ENCODE data around the gene ABHD16A. TPM values are rescaled to one million over a fixed set of nuclear protein-coding genes. Genes with fewer than 3 reads are reported as not detected.
A peak's percentile ranks its signal among the peaks of the same experiment; 100 is the strongest.

The ABHD16A gene
- total RNA-seq, 2 experiments from 2014 or later = 33.3 to 35.8 TPM

DNA sequence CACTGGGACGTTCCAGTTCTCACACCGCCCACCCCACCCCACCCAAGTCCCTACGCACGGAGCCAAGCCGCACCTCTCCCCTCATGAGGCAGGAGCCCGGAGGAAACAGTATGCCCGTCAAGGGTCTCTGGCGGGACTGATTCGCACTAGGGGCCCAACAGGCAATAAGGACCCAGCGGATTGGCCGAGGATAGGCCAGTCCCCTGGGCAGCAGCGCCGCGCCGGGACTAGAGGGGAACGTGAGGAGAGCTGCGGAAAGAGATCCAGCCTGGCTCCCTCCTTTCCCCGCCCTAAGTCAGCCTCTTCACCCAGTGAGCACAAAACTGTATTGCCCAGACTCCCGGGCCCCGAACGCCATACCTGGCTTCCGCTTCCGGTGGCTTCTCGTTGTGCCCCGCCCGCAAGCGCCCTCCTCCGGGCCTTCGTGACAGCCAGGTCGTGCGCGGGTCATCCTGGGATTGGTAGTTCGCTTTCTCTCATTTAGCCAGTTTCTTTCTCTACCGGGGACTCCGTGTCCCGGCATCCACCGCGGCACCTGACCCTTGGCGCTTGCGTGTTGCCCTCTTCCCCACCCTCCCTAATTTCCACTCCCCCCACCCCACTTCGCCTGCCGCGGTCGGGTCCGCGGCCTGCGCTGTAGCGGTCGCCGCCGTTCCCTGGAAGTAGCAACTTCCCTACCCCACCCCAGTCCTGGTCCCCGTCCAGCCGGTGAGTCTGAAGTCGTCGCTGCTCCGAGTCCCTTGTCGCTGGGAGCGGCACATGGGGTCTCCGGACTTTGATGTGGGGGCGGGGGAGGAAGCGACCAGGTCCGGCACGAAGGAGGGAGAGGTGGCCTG lies 37.4 kb downstream of the ABHD16A start, which contains the start of gene CSNK2B:
TSS of gene CSNK2B (plus strand) at position 580 of the 836 bp plus-strand sequence. CDS start 752 bp downstream, outside the sequence.
- H3K4me1 Mint-ChIP-seq = peaks cover 48% of the 10 kb centered on the region
- H3K36me3 Mint-ChIP-seq = peaks cover 70% of the 10 kb centered on the region
- no peaks in the 10 kb centered on the region for H3K9me3 Mint-ChIP-seq
- DNase-seq = peak; percentile 98
- H3K4me3 Mint-ChIP-seq = peak within 1 kb of the TSS; percentile 96
- peak within 1 kb of the TSS; percentile 97 for H3K27ac Mint-ChIP-seq
- H3K27me3 Mint-ChIP-seq = no peaks in the 10 kb centered on the region

GRCh38 chr6:31664790-31665500 lies 38.2 kb downstream of the ABHD16A start, which contains the start of gene GPANK1:
GPANK1 (minus strand) TSS chr6:31664997; CDS start chr6:31664478, 519 bp downstream.
- peak; percentile 86 for DNase-seq
- Mint-ChIP-seq H3K36me3 (peaks cover 69% of the 10 kb centered on the region), H3K9me3 (no peaks in the 10 kb centered on the region), H3K4me1 (peaks cover 51% of the 10 kb centered on the region), H3K27me3 (no peaks in the 10 kb centered on the region), H3K4me3 (peak within 1 kb of the TSS; percentile 96), H3K27ac (peak within 1 kb of the TSS; percentile 97)

DNA sequence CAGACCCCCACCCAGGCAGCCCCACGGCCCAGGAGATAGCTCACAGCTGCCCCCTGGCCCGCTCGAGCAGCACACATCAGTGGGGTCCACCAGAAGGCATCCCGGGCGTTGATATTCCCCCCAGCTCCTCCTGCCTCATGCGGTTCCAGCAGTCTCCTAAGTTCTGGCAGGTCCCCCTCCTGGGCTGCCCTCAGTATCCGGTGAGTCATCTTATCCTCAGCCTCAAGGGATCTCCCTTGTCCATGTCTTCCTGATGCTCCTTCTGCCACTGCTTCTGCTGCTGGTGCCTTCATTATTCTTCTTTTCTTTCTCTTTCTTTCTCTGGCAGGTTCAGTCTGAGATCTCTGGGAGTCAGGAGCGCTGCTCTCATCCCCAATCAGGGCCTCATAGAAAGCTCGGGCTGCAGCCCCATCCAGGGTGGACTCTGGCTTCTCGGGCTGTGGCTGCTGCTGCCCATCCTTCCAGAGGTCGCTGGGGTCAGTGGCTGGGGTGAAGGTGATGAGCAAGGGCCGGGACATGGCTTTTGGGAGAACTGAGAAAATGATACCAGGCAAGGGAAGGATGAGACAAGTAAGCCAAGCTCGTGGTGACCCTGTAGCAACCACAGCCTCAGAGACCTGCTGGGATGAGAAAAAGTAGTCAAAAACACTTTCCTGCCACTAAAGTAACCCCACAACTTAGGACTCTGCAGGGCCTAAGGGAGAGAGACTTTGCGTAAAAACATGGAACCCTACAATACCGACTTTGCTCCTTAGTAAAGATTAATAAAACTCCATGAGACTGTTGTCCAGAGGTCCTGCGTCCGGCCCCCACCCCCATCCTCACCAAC lies 38.9 kb downstream of the ABHD16A start:
- H3K4me3 Mint-ChIP-seq = peak overlapping the region; percentile 96
- H3K36me3 Mint-ChIP-seq = peaks cover 76% of the 10 kb centered on the region
- H3K4me1 Mint-ChIP-seq = peaks cover 59% of the 10 kb centered on the region
- no peaks in the 10 kb centered on the region for H3K27me3 Mint-ChIP-seq
- no peak for DNase-seq
- no peaks in the 10 kb centered on the region for H3K9me3 Mint-ChIP-seq
- H3K27ac Mint-ChIP-seq = peak overlapping the region; percentile 97

- Mint-ChIP-seq H3K27me3 (no peaks in the 10 kb centered on the region), H3K9me3 (no peaks in the 10 kb centered on the region), H3K27ac (peak overlapping the region; percentile 97), H3K4me1 (peaks cover 66% of the 10 kb centered on the region), H3K4me3 (peak overlapping the region; percentile 96), H3K36me3 (peaks cover 72% of the 10 kb centered on the region)
- DNase-seq = no peak
These were observed 39.8 kb downstream of the ABHD16A start for GRCh38 chr6:31663126-31663960.

- no peaks in the 10 kb centered on the region for H3K9me3 Mint-ChIP-seq
- no peak for DNase-seq
- H3K27me3 Mint-ChIP-seq = no peaks in the 10 kb centered on the region
- H3K4me1 Mint-ChIP-seq = peaks cover 66% of the 10 kb centered on the region
- peak overlapping the region; percentile 79 for H3K27ac Mint-ChIP-seq
- H3K36me3 Mint-ChIP-seq = peaks cover 69% of the 10 kb centered on the region
- peak overlapping the region; percentile 11 for H3K4me3 Mint-ChIP-seq
These were observed 40.9 kb downstream of the ABHD16A start for GRCh38 chr6:31662124-31662723.

GRCh38 chr6:31661262-31662123 lies 41.6 kb downstream of the ABHD16A start:
- H3K4me1 Mint-ChIP-seq = peaks cover 62% of the 10 kb centered on the region
- no peak for DNase-seq
- H3K27ac Mint-ChIP-seq = peak overlapping the region; percentile 79
- H3K27me3 Mint-ChIP-seq = no peaks in the 10 kb centered on the region
- H3K4me3 Mint-ChIP-seq = peak overlapping the region; percentile 97
- H3K36me3 Mint-ChIP-seq = peaks cover 66% of the 10 kb centered on the region
- no peaks in the 10 kb centered on the region for H3K9me3 Mint-ChIP-seq

GRCh38 chr6:31660381-31661261 lies 42.5 kb downstream of the ABHD16A start, which contains the start of gene C6orf47:
C6orf47 (minus strand) TSS chr6:31660778; CDS start chr6:31659947, 831 bp downstream.
- peaks cover 64% of the 10 kb centered on the region for H3K4me1 Mint-ChIP-seq
- H3K9me3 Mint-ChIP-seq = no peaks in the 10 kb centered on the region
- peak within 1 kb of the TSS; percentile 91 for H3K27ac Mint-ChIP-seq
- H3K27me3 Mint-ChIP-seq = no peaks in the 10 kb centered on the region
- peak; percentile 86 for DNase-seq
- H3K4me3 Mint-ChIP-seq = peak within 1 kb of the TSS; percentile 97
- H3K36me3 Mint-ChIP-seq = peaks cover 68% of the 10 kb centered on the region

- Mint-ChIP-seq H3K4me3 (peak overlapping the region; percentile 97), H3K4me1 (peaks cover 68% of the 10 kb centered on the region), H3K27me3 (no peaks in the 10 kb centered on the region), H3K27ac (peak overlapping the region; percentile 91), H3K9me3 (no peaks in the 10 kb centered on the region), H3K36me3 (peaks cover 70% of the 10 kb centered on the region)
- peak; percentile 43 for DNase-seq
These were observed 43.3 kb downstream of the ABHD16A start for GRCh38 chr6:31659649-31660380.

- peaks cover 63% of the 10 kb centered on the region for H3K36me3 Mint-ChIP-seq
- peak overlapping the region; percentile 97 for H3K4me3 Mint-ChIP-seq
- no peaks in the 10 kb centered on the region for H3K27me3 Mint-ChIP-seq
- peak overlapping the region; percentile 91 for H3K27ac Mint-ChIP-seq
- DNase-seq = no peak
- no peaks in the 10 kb centered on the region for H3K9me3 Mint-ChIP-seq
- peaks cover 63% of the 10 kb centered on the region for H3K4me1 Mint-ChIP-seq
These were observed 44.0 kb downstream of the ABHD16A start for GRCh38 chr6:31658983-31659648.

- Mint-ChIP-seq H3K9me3 (no peaks in the 10 kb centered on the region), H3K4me3 (peak overlapping the region; percentile 97), H3K4me1 (peaks cover 57% of the 10 kb centered on the region), H3K27ac (peak overlapping the region; percentile 64), H3K36me3 (peaks cover 54% of the 10 kb centered on the region), H3K27me3 (no peaks in the 10 kb centered on the region)
- no peak for DNase-seq
These were observed 44.9 kb downstream of the ABHD16A start for GRCh38 chr6:31658158-31658688.
